NCI-H524 (cell line): ENCODE data around the gene DUSP22.
"Not testable (repeated sequence)": the region's sequence is repeated elsewhere in the genome, so short reads cannot be mapped to it uniquely, and the experiment has no call there.

Experiments used
- DNase-seq, 2 experiments: peaks; one replicate each; lab custom pipeline; 2025; lab: John Stamatoyannopoulos, UW

The DUSP22 gene, protein sequence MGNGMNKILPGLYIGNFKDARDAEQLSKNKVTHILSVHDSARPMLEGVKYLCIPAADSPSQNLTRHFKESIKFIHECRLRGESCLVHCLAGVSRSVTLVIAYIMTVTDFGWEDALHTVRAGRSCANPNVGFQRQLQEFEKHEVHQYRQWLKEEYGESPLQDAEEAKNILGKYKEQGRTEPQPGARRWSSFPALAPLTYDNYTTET

DNA sequence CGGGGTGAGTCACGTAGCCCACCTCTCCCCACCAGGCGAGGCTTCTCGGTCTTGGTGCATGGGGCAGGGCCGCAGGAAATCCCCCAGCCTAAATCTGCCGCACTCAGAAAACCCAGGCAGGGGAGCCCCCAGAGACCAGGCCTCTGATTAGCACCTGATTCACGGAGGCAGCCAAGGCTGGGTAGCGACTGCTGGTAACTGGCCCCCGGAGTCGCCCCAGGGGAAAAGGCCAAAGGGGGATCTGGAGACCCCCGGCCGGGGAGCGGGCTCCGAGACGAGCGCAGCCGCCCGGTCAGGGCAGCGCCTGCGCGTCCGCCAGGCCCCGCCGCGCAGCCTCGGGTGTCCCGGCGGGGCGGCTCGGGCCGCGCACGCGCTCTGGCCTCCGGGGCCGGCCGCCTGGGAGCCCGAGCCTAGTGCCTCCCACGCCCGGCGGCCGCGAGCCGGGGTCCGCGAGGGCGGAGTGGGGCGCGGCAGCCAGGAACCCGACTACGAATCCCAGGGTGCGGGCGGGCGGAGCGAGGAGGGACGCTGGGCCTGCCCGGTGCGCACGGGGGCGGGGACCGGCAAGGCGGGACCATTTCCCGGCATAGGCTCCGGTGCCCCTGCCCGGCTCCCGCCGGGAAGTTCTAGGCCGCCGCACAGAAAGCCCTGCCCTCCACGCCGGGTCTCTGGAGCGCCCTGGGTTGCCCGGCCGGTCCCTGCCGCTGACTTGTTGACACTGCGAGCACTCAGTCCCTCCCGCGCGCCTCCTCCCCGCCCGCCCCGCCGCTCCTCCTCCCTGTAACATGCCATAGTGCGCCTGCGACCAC, at the start of gene DUSP22:
DUSP22 (plus strand) TSS at position 791 of the 809 bp plus-strand sequence. CDS start 53 bp downstream, outside the sequence.
- no peak for DNase-seq

DNA sequence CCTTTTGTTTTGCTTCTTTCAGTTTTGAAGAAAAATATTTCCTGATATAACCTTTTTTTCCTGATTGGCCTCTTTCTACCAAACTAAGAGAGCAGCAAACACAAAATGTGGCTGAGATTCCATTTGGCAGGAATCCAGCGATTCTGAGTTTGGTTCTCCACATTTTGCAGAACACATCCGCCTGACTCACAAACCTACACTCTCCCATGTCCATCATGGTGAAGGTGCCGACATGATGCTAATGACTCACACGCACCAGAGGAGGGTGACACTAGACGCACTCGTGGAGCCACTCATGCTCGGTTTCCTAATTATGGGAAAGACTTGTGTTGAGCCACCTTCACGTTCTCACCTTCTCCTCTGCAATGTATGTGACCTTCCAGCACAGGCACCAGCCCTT, 45.9 kb upstream of the DUSP22 start:
- no peak for DNase-seq

DNA sequence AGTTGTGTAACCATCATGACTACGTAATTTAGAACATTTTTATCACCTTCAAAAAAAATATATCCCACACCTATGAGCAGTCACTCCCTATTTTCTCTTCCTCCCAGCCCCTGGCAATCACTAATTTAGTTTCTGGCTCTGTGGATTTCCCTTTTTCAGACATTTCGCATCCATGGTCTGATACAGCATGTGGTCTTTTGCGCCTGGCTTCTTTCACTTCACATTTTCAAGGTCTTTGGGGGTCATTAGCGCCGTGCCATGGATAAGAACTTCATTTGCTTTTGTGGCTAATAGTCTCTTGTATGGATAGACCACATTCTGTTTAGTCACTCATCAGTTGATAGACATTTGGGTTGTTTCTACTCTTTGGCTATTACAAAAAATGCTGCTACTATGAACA, 44.9 kb upstream of the DUSP22 start:
- DNase-seq: no peak

DNA sequence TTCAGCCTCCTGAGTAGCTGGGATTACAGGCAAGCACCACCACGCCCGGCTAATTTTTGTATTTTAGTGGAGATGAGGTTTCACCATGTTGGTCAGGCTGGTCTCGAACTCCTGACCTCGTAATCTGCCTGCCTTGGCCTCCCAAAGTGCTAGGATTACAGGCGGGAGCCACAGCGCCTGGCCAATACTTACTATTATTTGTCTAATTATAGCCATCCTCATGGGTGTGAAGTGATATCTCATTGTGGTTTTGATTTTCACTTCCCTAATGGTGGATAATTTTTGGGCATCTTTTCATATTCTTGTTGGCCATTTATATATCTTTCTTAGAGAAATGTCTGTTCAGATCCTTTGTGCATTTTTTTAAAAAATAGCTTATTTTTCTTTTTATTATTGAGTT, 44.2 kb upstream of the DUSP22 start:
- not testable (repeated sequence) for DNase-seq

DNA sequence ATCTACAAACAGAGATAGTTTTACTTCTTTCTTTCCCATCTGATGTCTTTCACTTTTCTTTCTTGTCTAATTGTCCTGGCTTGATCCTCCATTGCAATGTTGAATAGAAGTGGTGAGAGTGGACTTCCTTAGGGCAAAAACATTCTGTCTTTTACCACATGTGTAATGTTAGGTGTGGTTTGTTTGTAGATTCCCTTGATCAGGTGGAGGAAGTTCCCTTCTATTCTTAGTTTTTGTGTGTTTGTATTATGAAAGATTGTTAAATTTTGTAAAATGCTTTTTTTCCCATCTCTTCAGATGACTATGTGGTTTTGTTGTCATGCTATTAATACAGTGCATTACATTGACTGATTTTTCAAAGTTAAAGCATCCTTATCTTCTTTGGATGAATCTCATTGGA, 41.6 kb upstream of the DUSP22 start:
- no peak for DNase-seq

DNA sequence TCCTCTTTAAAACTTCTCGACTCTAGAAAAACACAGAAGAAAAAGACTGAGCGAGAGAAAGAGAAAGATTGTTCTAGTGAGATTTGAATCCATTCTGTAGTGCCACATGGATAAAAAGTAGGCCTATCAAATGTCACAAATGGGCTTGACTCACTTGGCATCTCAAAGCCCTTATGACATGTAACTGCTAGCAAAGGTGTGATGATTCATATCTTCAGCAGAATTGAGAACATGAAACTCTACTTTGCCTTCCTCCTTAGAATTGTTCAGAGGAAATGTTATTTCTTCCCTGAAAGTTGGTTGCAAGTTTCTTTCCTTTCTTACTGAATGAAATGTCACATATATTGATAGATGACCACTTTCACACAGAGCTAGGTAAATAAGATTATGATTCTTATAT, 40.4 kb upstream of the DUSP22 start:
- no peak for DNase-seq

DNA sequence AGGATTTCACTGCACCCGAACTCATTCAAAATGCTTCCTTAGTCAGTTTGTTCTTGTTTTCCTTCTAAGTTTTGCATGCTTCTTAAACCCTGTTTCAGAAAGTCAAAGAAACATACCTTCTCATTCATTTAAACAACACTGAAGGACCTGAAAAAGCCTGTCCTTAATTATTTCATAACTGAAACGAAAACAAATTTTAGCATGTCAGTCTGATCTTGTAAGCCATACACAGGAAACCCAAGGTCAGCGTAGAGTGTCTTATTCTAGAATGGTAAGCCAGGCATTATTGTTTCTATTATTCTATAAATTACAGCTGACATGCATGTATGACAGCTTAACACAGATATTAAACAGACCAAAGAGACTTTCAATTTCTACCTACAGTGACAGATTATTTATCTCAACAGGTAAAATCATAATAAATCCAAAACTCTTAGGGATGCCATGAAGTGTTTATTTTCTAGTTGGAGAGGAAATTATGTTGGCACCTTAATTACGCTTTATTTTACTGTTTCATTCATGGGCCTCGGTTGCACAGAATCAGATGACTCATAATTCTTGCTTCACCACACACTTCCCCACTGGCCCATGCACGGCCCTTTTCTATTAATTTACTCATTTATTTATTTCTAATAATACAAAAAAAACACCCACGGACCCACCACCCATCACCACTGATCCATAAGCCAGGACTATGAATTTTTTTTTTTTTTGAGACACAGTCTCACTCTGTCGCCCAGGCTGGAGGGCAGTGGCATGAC, 39.3 kb upstream of the DUSP22 start:
- no peak for DNase-seq

DNA sequence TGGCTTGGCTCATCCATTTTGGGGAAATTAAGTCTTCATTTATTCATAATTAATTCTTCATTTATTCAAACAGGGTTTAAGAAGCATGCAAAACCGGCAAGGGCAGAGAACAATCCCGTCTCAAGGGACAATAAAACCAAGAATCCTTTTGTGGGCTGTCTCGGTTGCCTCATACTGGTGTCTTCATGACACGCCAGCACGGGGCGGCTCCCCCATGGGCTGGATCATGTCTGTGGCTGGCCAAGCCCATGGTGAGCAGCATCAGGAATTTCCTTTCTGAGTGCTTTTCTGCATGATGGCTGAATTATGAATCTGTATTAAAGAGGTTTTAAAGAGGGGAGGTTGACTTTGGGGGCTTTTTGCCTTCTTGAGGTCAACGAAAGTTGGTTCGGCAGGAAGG, 38.3 kb upstream of the DUSP22 start:
- DNase-seq: no peak

DNA sequence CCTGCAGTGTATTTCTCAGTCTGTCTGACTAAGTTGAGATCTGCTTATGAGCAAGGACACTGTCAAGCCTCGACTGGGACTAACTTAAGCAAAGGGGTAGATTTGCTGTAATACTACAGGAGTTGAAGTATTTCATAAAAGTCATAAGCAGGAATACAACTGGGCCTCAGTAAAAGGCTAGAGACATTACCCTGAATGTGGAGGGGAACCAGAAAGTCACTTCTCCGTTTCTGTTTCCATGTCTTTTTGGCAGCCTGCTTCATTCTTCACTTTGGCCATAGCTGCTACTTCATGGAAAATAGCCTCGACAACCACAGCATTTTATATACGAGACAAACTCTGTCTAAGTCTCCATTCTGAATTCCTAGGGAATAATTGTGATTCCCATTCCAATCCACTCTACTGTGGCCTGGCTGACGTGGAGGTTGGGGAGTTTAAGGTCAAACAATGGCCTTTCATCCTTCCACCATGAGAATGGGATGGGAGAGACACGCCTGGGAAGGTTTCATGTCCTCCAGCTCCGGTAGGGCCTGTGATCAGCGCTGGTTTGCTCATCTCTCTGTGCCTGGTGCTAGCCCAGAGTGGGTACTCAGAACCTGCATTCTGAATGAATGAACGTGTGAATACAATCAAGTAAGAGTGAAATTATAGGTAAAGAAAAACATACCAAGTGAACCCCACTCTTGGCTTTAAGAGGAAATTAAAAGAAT, 37.1 kb upstream of the DUSP22 start:
- DNase-seq: no peak

DNA sequence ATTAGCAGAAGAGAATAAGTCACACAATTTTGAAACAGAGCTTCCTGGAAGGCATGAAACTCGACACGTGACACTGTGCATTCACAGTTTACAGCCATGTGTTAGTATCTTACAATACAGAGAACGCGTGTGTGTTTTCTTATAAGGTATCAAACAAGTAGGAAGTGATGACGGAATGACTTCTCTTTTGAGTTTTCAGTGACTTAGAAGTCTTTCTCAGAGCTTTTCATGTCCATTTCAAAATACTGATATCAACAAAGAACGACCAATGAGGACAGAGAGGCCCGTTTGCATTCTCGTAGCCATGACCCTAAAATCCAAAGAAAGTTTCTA, 36.6 kb upstream of the DUSP22 start:
- no peak for DNase-seq

DNA sequence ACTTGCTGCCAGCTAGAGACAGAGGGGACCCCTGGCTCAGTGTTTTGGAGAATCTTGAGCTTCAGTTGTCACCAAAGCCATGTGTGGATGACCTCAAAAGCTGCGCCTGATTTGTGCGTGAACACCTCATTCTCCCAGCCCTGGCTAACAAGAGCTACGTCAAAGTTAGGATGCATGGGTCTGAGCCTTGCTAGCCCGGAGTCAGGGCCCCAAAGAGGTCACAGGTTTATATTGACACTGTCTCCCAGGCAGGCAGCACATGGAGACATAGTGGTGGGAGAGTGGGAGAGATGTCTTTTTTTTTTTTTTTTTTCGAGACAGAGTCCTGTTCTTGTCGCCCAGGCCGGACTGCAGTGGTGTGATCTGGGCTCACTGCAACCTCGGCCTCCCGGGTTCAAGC, 36.1 kb upstream of the DUSP22 start:
- no peak for DNase-seq

DNA sequence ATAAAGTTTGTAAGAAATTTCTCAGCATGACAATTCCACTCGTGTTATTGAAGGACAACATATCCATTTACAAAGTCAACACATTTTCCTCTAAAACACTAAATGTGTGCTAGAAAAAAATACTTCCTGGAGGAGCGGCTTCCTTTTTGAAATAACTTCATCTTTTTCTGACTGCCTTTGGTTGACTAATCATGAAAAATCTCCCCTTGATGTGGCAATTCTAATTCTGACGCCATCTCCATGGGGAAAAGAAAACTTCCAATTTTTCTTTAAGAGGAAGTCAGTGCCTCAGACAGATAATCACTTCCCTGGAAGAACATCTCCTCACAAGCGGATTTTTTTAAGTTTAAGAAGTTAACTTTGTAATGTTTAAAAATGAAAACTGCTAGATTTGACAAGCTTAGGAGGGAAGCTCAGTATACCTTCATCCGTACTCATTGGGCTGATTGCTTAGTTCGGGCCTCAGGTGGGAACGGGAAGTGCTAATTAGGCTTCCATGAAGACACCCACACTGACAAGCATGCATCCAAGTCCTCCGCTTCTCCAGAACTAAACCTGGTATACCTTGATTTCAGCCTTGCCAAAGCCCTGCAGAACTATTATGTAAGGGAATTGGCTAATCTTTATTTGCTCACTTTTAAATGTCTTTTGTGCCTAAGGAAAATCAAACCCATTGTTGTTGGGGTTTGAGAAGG, 35.1 kb upstream of the DUSP22 start:
- DNase-seq: no peak

DNA sequence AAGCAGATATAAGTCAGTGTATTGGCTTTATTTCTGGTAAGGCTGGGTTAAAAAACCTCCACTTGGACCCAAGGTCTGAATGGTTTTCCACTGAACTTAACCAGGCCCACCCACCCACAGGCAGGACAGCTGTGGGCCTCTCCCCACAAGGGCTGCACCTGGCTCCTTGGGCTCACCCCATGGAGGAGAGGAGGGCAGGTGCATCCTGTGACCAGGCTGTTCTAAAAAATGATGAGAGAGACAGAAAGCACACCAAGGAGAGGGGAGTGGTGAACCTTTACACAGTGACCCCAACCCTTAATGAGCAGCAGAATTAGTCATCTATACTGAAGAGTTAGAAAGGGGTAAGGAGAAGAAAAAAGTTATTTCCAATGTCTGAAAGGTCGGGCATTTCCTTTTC, 34.5 kb upstream of the DUSP22 start:
- no peak for DNase-seq

DNA sequence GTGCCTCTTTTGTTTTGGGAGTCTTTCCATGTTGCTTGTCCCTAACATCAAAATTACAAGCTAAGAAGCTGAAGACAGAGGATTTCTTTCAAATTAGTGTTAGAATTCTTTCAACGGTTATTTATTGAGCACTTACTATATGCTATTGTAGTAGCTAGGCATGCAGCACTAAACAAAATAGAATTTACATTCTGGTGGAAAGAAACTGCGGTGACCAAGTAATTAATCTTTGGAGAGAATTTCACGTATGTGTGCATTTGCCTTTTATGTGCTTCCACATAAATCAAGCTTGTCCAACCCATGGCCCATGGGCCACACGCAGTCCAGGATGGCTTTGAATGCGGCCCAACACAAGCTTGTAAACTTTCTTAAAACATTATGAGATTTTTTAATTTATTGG, 33.0 kb upstream of the DUSP22 start:
- no peak for DNase-seq

DNA sequence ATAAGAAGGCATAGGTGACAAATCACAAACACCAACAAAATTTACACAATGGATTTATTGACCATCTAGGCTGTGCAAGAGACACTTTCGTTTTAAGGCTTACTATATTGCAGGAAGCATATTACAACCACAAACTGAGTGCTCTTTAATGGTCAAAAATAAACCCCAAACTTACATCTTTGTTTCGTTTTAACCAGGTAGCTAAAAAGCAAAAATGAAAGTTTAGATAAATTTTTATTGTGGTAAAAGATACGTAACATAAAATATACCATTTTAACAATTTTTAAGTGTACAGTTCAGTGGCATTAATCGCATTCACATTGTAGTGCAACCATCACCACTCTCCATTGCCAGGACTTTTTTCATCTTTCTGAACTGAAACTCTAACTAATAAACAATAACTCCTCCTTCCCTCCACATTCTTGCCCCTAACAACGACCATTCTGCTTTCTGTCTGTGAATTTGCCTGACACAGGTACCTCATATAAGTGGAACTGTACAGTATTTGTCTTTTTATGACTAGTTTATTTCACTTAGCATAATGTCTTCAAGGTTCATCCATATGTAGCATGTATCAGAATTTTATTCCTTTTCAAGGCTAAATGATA, 32.3 kb upstream of the DUSP22 start:
- no peak for DNase-seq

DNA sequence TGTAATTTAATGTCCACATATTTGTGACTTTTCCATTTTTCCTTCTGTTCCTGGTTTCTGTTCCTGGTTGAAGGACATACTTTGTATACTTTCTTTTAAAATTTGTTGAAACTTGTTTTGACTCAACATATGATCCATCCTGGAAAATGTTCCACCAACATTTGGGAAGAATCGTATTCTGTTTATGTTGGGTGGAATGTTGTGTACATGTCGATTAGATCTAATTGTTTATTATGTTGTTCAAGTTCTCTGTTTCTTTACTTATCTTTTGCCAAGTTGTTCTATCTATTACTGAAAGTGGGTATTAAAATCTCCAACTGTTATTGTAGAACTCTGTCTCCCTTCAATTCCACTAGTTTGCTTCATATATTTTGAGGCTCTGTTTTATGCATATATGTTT, 27.7 kb upstream of the DUSP22 start:
- no peak for DNase-seq

DNA sequence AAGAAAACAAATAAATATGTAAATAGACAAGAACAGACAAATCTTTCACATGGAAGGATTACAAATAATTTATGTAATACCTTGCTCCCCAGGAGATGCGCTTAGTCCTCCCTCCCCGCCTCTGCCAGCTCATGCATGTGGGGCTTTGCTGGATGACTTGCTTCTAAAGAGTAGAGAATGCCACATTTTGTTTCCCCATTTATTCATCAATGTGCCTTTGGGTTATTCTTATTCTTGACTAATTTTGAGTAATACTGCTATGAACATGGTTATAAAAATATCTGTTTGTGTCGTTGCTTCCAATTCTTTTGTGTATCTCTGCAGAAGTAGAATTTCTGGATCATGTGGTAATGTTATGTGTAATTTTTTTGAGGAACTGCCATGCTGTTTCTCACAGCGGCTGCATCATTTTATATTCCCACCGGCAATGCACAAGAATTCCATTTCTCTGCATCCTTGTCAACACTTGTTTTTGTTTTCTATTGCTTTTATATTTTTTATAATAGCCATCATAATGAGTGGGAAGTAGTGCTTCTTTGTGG, 23.8 kb upstream of the DUSP22 start:
- no peak for DNase-seq

DNA sequence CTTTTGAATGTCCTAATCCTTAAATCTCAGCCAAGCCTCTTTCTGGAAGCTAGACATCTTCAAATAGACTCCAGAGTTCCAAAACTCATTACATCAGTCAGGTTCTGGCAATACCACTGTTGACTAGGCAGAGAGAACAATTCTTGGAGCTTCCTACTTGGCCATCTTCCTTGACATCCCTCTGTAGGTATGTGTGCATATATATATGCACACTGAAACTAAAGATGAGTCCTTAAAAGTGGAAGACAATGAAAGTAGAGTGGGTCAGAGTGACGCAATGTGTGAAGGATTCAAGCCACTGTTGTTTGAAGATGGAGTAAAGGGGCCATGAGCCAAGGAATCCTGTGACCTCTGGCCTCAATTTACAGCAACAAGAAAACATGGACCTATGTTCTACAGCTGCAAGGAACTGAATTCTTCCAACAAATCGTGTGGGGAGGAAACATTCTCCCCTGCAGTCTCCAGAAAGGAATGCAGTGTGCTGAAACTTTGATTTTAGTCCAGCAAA, 18.7 kb upstream of the DUSP22 start:
- DNase-seq: no peak

DNA sequence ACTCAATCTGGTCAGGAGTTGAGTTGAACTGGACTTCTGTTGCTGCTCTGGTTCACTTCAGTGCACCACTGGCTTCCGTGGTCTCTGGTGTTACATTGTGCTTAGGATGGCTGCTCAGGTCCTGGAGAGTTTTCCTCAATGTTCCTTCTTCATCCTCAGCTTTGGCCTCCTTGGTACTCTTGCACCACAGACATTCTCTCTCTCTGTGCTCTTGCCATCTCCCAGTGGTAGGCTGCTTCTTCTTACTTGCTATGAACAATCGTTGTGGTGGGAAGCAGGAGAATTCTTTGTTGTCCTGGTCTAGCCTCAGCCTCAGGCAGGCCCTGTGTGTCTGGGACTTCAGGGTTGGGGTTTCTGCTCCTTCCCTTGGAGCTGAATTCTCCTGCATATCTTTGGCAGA, 14.5 kb upstream of the DUSP22 start:
- no peak for DNase-seq

DNA sequence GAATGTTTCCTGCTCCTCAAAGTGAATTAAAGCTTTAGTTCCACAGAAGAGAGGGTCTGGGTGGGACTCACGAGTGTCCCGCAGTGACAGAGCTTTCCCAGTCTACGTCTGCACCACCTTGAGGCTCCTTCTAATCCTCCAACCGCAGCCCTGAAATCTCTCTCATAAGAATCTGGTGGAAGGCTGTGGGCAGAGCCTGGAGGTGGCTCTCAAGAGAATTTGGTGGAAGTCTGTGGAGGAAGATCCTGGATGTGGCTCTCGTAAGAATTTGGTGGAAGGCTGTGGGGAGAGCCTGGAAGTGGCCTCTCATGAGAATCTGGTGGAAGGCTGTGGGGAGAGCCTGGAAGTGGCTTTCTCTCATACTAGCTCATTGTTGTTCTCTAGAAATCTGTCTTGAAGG, 13.8 kb upstream of the DUSP22 start:
- no peak for DNase-seq
